Measurements from ENCODE around the gene PRDM15. TPM values are rescaled to one million over a fixed set of nuclear protein-coding genes. Genes with fewer than 3 reads are reported as not detected.

PRDM15 gene
- total RNA-seq, 1 donor, result 7.2 TPM

- Histone ChIP-seq H3K4me1 (ENCODE audit: insufficient read depth, low read length) (peaks cover 26% of the 10 kb centered on the region), H3K36me3 (ENCODE audit: insufficient read depth, low read length) (peaks cover 4% of the 10 kb centered on the region), H3K4me3 (ENCODE audit: insufficient read depth, low read length) (no peak overlapping the region), H2AFZ (ENCODE audit: low read length) (no peak overlapping the region), H3K4me2 (ENCODE audit: insufficient read depth, low read length) (peak overlapping the region; percentile 83), H3K27me3 (ENCODE audit: insufficient read depth, low read length) (no peaks in the 10 kb centered on the region), H4K20me1 (ENCODE audit: insufficient read depth, low read length) (no peaks in the 10 kb centered on the region), H3K9me3 (ENCODE audit: low read depth, low read length) (no peaks in the 10 kb centered on the region), H3K27ac (ENCODE audit: low read depth, low read length) (peak overlapping the region; percentile 97), H3K79me2 (ENCODE audit: insufficient read depth, low read length) (no peaks in the 10 kb centered on the region)
- TF ChIP-seq CTCF (IDR thresholded peaks at IDR 0.05; ENCODE audit: extremely low read depth, low read depth, low read length), result no peak
- peak; percentile 91 for DNase-seq (ENCODE audit: insufficient read length, low spot score, missing footprints)
Observed at GRCh38 chr21:41894922-41895557, 15.9 kb upstream of the PRDM15 start.

- Histone ChIP-seq H3K4me3 (ENCODE audit: insufficient read depth, low read length) (no peak overlapping the region), H3K36me3 (ENCODE audit: insufficient read depth, low read length) (peaks cover 4% of the 10 kb centered on the region), H3K4me1 (ENCODE audit: insufficient read depth, low read length) (peaks cover 26% of the 10 kb centered on the region), H3K4me2 (ENCODE audit: insufficient read depth, low read length) (peak overlapping the region; percentile 83), H2AFZ (ENCODE audit: low read length) (no peak overlapping the region), H3K9me3 (ENCODE audit: low read depth, low read length) (no peaks in the 10 kb centered on the region), H4K20me1 (ENCODE audit: insufficient read depth, low read length) (no peaks in the 10 kb centered on the region), H3K27ac (ENCODE audit: low read depth, low read length) (peak overlapping the region; percentile 97), H3K79me2 (ENCODE audit: insufficient read depth, low read length) (no peaks in the 10 kb centered on the region), H3K27me3 (ENCODE audit: insufficient read depth, low read length) (no peaks in the 10 kb centered on the region)
- DNase-seq (ENCODE audit: insufficient read length, low spot score, missing footprints), result no peak
- no peak for TF ChIP-seq CTCF (IDR thresholded peaks at IDR 0.05; ENCODE audit: extremely low read depth, low read depth, low read length)
Observed at GRCh38 chr21:41894511-41894910, 15.4 kb upstream of the PRDM15 start.

- H3K27me3 ChIP-seq (ENCODE audit: insufficient read depth, low read length), result no peaks in the 10 kb centered on the region
- H3K4me2 ChIP-seq (ENCODE audit: insufficient read depth, low read length), result no peak overlapping the region
- no peak overlapping the region for H2AFZ ChIP-seq (ENCODE audit: low read length)
Observed at GRCh38 chr21:41892726-41893125, 13.6 kb upstream of the PRDM15 start.

DNA sequence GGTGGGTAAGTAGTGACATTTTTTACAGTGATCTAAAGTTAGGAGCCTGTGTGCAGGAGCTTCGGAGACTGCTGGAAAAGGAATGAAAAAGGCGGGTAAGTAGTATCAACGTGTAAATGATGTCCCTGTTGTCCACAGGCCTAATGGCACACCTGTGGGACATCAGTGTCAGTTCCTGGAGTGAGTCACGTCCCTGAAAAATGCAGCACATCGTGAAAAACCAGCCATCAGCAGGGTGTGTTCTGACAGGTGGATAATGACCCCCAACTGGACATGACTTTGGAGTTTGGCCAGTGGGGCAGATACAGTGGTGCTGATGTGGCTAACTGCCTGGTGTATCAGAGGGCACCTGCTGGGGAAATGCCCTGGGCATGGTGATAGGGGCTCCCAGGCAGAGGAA is 12.0 kb upstream of the PRDM15 start:
- no peak for TF ChIP-seq CTCF (IDR thresholded peaks at IDR 0.05; ENCODE audit: extremely low read depth, low read depth, low read length)
- peaks cover 4% of the 10 kb centered on the region for H3K36me3 ChIP-seq (ENCODE audit: insufficient read depth, low read length)
- no peaks in the 10 kb centered on the region for H3K27me3 ChIP-seq (ENCODE audit: insufficient read depth, low read length)
- H3K4me1 ChIP-seq (ENCODE audit: insufficient read depth, low read length), result peaks cover 16% of the 10 kb centered on the region
- H3K79me2 ChIP-seq (ENCODE audit: insufficient read depth, low read length), result no peaks in the 10 kb centered on the region
- no peak overlapping the region for H3K27ac ChIP-seq (ENCODE audit: low read depth, low read length)
- H3K9me3 ChIP-seq (ENCODE audit: low read depth, low read length), result no peaks in the 10 kb centered on the region
- no peak overlapping the region for H3K4me3 ChIP-seq (ENCODE audit: insufficient read depth, low read length)
- H4K20me1 ChIP-seq (ENCODE audit: insufficient read depth, low read length), result no peaks in the 10 kb centered on the region
- H2AFZ ChIP-seq (ENCODE audit: low read length), result no peak overlapping the region
- no peak for DNase-seq (ENCODE audit: insufficient read length, low spot score, missing footprints)
- no peak overlapping the region for H3K4me2 ChIP-seq (ENCODE audit: insufficient read depth, low read length)

More at GRCh38 chr21:41892726-41893125, 13.6 kb upstream of the PRDM15 start:
- H3K4me3 ChIP-seq (ENCODE audit: insufficient read depth, low read length), result no peak overlapping the region
- no peaks in the 10 kb centered on the region for H4K20me1 ChIP-seq (ENCODE audit: insufficient read depth, low read length)
- H3K27ac ChIP-seq (ENCODE audit: low read depth, low read length), result no peak overlapping the region
- H3K79me2 ChIP-seq (ENCODE audit: insufficient read depth, low read length), result no peaks in the 10 kb centered on the region
- H3K4me1 ChIP-seq (ENCODE audit: insufficient read depth, low read length), result peaks cover 26% of the 10 kb centered on the region
- H3K9me3 ChIP-seq (ENCODE audit: low read depth, low read length), result no peaks in the 10 kb centered on the region
- DNase-seq (ENCODE audit: insufficient read length, low spot score, missing footprints), result no peak
- TF ChIP-seq CTCF (IDR thresholded peaks at IDR 0.05; ENCODE audit: extremely low read depth, low read depth, low read length), result no peak
- peaks cover 4% of the 10 kb centered on the region for H3K36me3 ChIP-seq (ENCODE audit: insufficient read depth, low read length)
